HG03280 (cell line): ENCODE measurements around the gene PTK7.

Source experiments
- ATAC-seq: cut with Tn5 transposase; IDR thresholded peaks from one replicate; pipeline ENCODE4 v1.9.1; 2021; ENCODE audit warnings: mild to moderate bottlenecking, moderate library complexity; ENCODE audit not compliant: unreplicated experiment

The PTK7 gene

DNA sequence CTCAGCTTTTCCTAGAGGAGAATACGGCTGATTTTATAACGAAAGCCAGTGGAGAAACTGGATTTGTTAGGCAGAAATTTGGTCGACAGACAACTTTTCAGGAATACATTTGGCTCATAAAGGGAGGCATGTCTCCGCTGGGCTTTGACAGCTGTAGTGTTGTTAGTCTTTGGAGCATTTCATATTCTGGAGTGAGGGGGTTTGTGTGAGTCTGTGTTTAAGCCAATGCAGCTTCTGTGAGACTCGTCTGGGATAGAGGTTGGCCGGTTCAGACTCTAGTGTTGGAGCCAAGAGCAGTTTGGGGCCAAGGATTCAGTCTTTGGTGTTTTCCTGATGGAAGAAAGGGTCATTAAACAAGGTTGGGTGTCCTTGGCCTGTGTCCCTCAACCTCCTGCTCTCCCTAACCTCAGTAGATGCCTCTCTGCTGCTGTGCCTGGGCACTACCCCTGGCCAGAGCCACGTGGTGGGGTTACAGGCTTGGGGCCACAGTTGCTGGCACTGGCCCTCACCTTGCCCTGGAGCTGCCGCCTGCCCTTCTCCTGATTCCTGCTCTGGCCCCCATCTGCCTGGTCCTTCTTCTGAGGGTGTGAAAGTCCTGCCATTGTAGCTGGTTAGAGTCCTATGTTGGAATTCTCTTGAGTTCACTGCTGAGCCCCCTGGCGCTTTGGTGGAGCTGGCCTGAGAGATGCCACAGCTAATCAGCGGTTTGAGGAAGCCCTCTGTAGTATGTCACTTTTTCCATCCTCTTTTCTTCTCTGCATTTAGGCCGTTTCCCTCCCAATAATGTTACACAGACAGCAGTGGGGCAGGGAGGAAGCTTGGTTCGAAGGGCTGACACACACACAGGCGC, 6.9 kb downstream of the PTK7 start:
- ATAC-seq = no peak

DNA sequence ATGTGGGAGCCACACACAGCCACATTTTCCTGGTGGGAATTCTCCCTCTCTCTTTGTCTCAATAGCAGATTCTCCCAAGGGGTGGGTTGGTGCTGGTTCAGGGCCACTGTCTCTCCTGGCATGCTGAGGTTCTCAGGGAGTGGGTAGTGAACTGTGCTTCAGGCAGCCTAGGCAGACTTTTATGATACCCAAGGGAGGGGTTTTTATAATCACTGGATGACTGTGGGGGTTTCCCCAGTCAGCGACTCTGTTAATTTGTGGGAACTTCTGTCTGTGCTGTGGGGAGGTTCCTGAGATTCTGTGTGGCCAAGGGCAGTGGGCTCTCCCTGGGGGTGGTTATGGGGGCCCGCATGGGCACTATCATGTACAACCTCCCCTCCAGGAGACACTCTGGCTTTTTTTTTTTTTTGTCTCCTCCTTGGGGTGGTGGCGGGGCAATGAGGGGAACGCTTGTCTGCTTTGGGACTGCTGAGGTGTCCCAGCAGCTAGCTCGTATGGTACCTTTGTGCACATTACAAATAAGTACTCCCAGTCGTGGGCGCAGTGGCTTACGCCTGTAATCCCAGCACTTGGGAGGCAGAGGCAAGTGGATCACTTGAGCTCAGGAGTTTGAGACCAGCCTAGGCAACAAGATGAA, 10.0 kb downstream of the PTK7 start:
- ATAC-seq = no peak

DNA sequence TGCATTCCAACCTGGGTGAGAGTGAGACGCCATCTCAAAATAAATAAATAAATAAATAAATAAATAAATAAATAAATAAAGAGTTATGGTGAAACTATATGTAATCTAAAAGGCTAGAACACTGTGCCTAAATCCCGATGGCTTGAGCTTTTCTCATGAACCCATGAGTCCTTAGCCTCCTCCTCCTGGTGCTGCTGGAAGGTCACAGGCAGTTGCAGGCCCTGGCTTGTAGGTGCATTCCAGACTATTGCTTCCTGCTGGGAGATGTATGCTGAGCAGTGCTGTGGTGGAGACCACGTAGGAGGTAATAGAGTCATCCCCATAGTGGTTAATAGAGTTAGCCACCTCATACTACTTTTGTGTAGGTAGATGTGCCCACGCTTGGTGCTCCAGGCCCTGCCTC, 12.5 kb downstream of the PTK7 start:
- no peak for ATAC-seq

DNA sequence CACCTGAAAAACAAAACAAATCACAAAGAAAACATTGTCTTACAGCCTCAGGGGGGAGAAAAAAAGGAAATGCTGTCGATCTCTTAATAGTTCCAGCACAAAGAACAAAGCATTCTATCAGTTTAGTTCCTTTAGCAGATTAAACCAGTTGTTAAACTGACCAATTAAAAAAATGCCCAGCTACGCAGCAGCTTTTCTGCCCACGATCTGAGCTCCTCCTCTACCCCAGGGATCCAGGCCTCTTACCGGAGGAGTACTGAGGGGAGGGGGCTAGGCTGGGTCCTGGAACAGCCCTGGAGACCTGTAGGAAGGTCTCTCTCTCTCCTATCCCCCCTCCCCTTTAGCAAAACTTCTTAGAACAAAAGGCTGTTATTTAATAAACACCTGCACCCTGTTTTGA, 13.4 kb downstream of the PTK7 start:
- no peak for ATAC-seq

DNA sequence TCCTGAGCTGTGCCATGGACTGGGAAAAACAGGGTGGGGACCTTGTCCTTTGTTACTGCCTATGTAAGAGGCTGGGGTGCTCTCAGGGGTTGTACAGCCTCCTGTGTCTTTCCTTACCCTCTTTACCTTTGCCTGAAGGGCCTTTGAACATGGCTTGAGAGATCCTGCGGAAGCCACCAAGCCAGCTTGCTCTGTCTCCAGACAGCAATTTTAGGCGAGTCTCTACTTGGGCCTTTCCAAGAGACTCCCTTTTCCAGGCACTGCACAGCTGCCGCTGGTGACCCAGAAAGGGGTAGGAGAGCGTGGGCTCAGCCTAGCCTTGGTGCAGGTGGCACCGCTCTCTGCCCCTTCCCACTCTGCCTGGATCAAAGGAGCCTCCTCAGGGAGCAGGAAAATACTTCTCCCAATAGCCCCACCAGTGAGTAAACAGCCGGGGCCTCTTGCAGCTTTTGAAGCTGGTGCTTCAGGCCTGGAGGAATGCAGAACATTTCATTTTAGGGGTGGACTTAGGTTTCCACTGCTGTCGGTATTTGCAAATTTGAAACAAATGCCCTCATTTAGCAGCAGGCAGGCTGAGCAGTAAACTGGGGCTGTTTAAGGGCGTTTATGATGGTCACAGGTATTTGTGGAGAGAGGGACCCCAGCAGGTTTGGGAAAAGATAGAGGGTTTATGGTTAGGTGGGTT, 13.9 kb downstream of the PTK7 start:
- ATAC-seq = no peak

DNA sequence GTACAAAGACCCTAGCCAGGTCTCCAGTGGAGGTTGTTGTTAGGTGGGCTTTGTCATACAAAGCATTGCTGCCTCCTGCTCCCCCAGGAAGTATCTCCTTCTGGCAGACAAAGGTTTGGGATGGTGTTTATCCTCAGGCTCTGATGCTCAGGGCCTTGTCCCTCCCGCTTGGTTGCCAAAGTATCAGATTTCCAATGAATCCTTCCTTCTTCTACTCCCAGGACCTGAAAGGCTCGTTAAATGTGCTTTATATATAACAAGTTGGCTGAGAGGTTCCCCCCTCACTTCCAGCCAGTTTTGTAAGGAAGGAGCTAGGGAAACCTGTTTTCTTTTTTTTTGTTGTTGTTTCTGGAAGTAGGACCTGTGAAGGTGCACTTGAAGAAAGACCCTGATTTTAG, 14.4 kb downstream of the PTK7 start:
- no peak for ATAC-seq

DNA sequence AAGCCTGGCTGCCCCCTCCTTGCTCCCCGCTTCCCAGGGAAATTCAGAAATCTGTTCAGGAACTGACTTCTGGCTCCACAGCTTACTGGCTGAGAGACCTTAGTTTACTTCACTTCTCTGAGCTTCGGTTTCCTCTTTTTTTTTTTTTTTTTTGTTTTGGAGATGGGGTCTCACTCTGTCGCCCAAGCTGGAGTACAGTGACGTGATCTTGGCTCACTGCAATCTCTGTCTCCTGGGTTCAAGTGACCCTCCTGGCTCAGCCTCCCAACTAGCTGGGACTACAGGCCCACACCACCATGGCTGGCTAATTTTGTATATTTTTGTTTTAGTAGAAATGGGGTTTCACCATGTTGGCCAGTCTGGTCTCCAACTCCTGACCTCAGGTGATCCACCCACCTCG, 14.9 kb downstream of the PTK7 start:
- no peak for ATAC-seq

DNA sequence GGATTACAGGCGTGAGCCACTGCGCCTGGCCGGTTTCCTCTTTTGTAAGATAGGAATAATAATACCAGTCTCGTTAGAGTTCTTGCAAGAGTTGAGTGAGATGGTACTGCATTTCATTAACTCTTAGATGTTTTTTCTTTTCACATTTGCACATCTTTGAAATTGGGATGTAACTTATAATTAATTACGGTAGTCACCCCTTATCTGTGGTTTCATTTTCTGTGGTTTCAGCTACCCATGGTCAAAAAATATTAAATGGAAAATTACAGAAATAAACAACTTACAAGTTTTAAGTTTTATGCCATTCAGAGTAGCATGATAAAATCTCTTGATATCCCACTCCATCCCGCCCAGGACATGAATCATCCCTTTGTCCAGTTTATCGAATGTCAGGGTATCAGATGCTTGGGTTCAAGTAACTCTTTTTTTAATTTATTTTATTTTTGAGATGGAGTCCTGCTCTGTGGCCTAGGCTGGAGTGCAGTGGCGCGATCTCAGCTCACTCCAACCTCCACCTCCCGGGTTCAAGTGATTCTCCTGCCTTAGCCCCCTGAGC, 15.4 kb downstream of the PTK7 start:
- ATAC-seq = no peak

DNA sequence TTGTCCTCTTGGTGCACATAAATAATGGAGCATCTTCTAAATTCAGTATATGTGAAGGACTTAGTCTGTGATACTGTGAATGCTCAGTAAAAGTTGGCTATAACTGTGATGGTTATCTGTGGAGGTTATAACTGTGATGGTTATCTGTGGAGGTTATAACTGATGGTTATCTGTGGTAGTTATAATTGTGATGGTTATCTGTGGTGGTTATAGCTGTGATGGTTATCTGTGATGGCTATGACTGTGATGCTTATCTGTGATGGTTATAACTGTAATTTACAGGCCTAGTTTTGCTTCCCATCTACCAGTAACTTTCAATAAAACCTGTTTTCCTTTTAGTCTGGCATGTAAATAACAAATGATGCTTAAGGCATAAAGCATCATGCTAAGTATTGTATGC, 16.5 kb downstream of the PTK7 start:
- no peak for ATAC-seq

DNA sequence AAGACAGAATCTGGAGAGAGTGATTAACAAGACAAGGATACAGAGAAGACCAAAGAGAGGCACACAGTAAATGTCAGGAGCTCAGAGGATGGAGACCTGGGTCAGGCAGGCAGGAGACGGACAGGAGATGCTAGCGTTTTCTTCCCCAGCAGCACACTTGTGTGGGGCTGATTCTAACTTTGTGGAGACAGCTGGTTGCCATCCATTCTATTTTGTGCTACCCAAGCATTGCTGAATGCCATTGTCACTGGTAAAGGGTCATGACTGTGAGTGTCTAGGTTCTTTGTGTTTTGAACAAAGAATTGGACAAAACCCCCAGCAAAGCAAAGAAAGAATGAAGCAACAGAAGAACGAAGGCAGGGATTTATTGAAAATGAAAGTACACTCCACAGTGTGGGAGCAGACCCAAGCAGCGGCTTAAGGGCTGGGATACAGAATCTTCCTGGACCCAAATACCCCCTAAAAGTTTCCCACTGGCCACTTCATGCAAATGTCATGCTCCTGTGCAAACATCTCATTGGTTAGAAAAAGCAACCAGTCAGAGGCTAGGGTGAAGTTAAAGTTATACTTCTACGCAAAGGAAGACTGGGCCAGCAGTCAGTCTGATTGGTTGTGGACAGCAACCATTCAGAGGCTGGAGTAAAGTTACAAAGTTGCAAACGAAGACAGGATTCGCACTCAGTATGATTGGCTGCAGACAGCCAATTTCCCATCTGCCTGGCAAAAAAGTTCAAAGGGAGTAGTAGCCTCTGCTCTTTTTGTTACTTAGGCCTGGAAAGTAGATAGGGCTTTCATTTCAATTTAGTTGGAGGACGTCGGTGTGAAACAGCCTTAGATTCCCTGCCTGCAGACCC, 17.5 kb downstream of the PTK7 start:
- ATAC-seq = no peak

DNA sequence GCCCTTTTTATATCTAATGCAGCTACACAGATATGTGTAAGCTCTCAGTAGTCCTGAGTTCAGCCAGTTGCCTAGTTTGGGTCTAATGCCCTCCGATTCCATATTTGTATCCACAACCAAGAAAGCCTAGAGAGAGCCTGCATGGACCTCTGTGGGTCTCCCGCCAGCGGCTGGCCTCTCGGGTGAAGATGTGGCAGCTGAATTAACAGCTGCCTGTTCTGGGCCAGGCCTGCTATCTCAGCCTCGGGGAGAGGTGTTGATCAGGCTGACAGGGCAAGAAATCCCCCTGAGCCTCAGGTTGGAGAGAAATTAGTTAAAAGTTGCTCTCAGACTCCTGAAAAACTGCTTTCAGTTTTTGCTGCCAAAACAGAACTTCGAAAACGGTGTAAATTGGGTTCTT, 19.8 kb downstream of the PTK7 start:
- no peak for ATAC-seq

DNA sequence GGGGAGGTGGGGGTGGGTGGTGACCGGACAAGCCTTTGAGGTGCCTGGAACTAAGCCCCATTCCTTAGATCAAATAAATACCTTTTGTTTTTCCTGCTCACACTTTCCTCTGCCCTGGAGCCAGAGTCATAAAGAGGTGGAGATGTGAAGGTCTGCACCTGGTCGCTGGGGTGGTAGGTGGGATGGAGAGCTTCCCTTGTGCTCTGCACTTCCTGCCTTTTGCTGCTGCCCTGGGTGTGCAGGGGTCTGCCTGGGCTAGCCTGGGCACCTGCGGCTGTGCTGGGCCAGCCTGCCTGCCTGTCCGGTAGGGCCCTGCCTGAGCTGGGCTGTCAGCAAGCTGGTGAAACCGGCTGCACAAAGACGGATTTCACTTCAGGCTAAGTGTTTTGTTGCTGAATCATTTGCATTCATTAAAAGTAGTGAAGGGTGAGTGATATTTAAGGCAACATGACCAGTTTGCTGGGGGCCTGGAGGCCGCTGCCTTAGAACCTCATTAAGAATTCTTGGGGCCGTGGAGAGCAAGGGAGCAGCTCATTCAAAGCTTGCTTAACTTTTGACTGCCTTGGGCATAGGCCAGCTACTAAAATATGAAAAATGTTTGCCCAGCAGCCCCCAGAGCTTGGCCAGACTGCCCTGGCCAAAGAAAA, 20.5 kb downstream of the PTK7 start:
- no peak for ATAC-seq

DNA sequence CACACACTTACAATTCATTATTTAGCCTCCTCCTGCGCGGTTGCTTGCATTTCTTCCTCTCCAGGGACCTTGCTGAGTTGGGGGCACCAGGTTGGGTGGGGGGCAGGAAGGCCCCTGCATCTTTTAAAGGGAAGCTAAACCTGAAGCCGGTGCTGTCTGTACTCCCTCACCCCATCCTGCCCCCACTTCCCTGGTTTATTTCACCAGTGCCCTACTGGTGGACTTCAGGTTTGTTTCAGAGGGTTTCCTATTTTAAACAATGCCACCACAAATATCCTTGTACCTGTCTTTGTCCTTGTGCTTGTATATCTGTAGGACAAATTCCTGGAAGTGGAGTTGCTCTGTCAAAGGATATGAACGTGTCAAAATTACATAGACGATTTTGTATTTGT, 21.0 kb downstream of the PTK7 start:
- ATAC-seq = no peak

DNA sequence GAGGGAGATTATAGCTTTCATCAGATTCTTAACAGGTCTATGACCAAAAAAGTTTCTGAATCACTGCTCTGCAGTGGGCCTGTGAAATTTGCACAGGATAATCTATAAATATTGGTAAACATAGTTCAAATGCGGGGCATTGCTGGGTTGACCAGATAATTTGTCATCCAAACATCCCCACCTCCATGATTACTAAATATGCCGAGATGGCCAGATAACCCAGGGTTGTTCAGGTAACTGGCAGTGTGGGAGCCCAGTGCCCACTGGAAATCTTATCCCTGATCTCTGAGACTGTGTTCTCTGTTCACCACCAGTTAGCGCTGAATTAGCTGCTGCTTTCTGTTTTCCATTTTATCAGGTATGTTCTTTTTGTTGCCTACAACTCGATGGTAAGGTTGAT, 21.4 kb downstream of the PTK7 start:
- no peak for ATAC-seq

DNA sequence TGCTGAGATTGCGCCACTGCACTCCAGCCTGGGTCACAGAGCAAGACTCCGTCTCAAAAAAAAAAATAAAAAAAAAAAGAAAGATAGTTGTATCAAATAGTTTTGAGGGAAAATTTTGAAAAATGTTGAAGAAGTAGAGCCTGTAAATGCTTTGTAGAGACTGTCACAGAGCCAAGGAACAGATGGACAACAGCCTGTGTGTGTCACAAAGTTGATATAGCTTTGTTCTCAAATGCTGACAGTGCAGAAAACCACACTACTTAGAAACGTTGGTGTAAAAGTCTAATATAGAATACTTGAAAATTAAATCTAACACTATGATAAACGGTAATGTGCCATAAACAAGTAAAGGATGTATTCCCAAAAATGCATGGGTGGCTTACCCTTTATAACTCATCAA, 25.4 kb downstream of the PTK7 start:
- ATAC-seq = no peak

DNA sequence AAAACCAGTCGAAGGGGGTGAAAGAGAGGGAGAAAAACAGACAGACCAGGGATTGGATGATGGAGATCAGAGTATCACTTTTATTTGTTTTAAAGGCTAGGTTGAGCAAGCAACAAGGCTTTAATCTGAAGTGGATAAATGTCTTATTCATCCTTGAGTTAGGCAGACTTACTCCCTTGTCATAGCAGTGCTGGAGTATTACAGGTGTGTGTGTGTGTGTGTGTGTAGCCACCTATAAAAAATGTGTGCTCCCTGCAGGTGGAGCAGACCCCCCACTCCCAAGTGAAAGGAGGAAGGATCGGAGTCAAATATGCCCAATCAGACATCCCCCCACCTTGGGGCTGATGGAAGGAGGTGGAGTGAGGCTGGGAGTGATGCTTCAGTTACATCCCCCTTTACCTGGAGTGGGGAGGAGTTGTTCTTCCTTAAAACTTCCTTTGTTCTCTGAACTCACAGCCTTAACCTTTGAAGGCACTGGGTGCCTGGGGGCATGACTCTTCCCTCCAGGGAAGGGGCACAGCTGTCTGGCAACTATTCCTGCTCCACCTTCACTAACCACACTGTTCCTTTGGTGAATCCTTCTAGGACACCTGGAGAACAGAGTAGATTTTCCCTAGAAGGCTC, 27.3 kb downstream of the PTK7 start:
- ATAC-seq = no peak

DNA sequence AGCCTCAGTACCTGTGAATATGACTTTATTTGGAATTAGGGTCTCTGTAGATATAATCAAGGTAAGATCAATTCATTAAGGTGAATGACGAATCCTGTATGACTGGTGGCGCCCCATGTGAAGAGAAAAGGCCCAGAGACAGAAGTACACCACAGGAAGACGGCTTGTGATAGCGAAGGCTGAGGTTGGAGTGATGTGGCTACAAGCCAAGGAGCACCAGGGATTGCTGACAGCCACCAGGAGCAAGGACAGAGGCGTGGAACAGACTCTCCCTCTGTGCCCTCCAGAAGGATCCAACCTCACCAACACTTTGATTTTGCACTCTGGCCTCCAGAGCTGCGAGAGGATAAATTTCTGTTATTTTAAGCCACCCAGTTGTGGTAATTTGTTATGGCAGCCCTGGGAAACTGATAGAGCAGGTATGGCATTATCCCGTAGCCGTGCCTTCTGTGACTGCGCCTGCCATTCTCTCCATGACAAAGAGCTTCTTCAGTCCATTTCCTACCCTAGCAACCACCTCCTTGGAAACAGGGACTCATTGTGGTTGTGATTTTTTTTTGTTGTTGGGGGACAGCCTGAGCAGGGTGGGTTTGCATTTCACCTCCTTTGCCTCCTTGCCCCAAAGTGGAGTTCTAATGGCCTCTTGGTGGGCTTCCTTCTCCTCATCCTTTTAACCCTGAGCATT, 29.6 kb downstream of the PTK7 start:
- ATAC-seq = no peak

DNA sequence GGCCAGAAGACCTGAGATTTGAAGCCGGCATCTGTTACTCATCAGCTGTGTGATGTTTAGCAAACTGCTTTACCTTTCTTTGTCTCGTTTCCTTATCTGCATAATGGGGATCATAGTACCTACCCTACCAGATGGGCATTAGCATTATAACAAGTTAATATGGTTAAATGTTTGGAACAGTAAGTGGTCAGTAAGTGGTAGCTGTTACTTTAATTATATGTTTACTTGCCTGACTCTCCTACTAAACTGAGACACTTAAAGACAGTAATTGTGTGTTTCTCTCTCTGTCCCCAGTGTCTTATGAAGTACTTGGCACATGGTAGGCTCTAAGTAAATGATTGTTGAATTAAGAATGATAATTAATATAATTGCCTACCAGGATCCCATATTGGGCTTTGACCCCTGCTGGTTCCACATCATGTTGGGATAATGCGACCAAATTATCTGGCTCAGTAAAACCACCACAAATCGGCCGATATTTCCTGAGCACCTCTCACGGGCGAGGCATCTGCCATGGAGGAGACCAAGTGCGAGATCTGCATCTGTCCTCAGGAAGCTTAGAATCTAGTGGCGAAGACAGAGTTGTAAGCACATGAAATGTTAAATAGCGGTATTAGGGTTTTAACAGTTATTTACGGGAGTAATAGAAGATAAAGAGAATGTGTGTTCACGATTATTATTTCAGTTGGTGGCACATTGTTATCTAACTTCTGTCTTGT, 31.4 kb downstream of the PTK7 start:
- no peak for ATAC-seq
